AG20443 (cell line): ENCODE results near the gene OGA.

ENCODE experiments used
- DNase-seq: peaks from one replicate; pipeline ENCODE4 v3.0.0; 2012; ENCODE audit warnings: low spot score, mixed read lengths

The OGA gene

DNA sequence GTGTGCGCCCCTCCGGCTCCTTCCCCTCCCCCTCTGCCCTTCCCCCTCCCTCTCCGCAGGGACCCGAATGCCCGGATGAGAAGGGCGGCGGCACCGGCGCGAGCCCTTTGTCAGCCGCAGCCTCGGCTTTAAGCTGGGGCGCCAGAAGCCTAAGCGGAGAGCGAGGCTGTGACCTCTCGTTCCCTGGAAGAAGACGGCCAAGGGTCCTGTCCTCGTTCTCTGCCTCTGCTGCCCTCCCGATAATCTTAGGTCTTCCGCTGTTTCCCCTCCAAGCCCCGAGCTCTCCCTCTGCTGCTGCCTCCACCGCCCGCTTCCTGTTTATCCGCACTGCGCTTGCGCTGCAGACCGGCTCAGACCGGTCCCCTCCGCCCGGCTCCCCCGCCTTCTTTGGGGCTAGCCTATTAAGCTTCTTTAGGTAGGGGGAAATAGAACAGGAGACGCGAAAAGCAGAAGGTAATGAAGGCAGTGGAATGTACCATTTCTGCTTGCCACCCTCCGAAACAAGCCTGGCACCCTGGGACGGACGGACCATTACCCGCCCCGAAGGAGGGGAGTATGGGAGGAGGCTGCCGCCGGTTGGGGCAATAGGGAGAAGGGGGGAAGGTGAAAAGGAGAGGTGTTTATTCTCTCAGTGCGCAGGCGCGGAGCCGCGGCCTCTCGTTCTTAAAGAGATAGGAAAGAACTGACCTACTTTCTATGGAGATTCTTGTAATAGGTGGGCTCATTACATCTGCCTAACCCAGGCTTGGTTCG is at the start of gene OGA:
TSS of gene OGA (minus strand) at position 326 of the 753 bp plus-strand sequence. CDS start 422 bp downstream, outside the sequence.
- peak; percentile 97 for DNase-seq

DNA sequence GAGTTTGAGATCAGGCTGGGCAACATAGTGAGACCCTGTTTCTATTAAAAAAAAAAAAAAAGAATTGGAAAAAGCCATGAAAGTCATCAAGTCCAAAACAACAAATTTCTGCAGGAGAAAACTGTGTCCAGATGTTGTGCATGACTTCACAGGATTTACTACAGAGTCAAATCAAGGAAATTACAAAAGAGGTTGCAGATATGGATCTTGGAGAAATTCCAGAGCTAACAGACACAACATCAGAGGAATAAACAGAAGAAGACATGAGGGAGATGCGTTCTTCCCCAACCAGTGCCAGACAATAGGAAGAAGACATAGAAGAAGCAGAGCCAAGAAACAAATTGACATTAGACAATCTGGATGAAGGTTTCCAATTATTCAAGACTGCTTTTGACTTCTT is 49.7 kb upstream of the OGA start:
- no peak for DNase-seq

DNA sequence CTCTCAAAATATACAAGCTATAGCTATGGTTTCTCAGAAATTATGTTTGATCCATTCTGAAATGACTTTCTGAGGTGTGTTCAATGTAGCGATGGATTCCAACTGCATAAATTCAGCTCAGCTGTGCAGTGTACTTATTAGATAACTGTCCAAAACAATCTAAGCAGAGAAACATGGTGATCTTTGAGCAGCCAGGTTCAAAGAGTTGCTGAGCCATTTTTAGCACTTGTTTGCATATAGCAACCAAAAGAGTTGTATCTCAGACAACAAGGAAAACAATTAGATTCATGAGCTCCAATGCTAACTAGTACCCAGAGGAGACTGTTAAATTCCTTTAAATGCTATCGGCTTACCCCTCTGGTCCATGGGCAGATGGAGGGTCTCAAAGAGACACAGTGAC is 41.3 kb upstream of the OGA start:
- DNase-seq = no peak

GRCh38 chr10:101858723-101859500 is 40.7 kb upstream of the OGA start:
- no peak for DNase-seq

GRCh38 chr10:101857802-101858476 is 39.7 kb upstream of the OGA start:
- no peak for DNase-seq

- DNase-seq = peak; percentile 45
These were observed 38.4 kb upstream of the OGA start for GRCh38 chr10:101856626-101857025.

DNA sequence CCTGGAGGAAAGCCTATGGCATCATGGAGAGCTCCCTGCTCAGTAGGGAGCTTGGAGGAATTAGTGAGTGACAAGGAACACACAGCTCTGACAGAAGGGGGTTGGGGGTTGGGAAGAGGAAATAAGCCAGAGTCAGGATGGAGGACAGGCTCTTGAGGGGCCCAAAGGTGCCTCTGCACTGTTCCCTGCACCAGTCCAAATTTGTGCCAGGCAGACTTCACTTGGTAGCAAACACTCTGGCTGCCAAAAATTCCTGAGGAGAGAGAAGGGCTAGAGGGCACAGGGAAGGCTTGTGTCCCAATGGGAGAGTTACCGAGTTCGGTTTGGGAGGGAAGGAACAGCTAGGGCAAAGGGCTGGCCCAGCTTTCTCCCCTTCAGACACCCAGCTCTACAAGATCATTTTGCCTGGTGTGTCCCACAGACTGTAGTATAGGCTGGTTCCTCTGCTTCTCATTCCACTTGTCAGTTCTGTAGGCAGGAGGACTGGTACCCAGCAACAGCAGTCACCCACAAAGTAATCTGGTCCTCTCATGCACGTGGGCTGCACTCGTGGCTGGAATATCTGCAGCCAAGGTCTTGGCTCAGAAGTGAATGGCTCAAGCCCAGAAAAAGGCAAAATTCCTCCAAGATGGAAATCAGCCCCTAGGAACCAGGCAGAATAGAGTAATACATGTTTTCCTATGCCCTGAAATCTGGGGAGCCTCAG is 33.3 kb upstream of the OGA start:
- peak; percentile 43 for DNase-seq

- DNase-seq = no peak
These were observed 32.5 kb upstream of the OGA start for GRCh38 chr10:101850749-101851148.

DNA sequence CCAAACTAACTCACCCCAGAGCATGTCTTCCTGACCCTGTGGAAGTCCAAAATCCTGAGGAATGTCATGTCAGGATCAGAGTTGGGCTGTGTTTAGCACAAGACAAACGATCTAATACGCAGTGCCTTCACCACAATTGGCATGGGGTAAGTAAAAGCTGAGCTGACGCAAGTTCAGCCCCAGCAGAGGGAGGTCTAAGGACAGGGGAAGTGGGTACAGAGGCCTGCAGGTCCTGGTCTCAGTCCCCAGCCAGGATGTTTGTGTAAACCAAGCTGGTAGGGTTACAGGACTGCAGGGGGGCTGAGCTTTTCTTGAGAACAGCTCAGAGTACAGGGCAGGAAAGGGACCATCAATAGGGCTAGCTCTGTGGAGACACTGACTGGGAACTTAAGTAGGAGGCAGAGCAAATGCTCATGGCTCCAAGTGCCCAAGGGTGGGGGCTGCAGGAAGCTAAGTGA is 30.7 kb upstream of the OGA start:
- no peak for DNase-seq

GRCh38 chr10:101848408-101848807 is 30.2 kb upstream of the OGA start:
- DNase-seq = no peak

GRCh38 chr10:101845893-101846292 is 27.6 kb upstream of the OGA start:
- no peak for DNase-seq

- peak; percentile 38 for DNase-seq
These were observed 25.1 kb upstream of the OGA start, which contains the start of gene KCNIP2 for GRCh38 chr10:101843032-101844021. Gene KCNIP2 (minus strand): TSS chr10:101843800. CDS start chr10:101843568, 232 bp downstream.

DNA sequence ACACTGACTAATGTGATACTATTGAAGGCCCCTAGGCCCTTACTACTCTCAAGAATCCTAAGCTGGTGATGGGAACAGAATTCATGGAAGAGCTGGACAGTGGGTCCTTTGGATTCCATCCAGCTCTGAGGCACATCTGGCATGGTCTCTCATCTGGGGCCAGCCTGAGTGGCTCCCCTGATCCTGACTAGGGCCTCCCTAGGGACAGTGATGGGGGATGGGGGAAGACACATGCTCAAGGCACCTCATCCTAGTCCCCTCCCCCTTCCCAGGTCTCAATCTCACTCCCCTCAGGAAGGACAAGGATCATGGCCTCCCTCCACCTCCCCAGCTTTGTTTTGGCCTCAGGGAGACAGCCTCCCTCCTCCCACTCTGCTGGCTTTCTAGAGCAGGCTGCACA is 23.6 kb upstream of the OGA start:
- no peak for DNase-seq

GRCh38 chr10:101840741-101841453 is 22.7 kb upstream of the OGA start:
- peak; percentile 88 for DNase-seq

- DNase-seq = no peak
These were observed 21.9 kb upstream of the OGA start for GRCh38 chr10:101840102-101840684.

- DNase-seq = peak; percentile 82
These were observed 21.3 kb upstream of the OGA start for GRCh38 chr10:101839416-101840063.

GRCh38 chr10:101839002-101839401 is 20.8 kb upstream of the OGA start:
- no peak for DNase-seq

GRCh38 chr10:101838416-101838970 is 20.2 kb upstream of the OGA start:
- no peak for DNase-seq

DNA sequence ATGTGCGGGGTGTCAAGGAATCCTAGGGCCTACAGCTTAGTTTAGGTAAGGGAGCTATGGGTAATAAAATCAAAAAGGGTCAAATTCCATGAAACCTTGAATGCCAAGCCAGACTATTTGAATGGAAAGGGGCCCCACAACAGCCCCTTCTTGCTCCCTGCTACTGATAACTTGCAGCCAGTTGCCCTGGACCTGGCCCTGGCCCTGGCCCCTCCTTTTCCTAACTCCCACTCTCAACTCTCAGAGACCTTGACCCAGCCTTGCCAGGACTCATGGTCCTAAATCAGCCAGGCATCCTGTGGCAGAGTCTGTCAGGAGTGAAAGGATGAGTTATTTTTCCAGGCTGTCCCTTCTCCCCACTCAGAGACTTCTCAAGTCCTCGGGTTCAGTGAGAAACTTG is 19.5 kb upstream of the OGA start:
- no peak for DNase-seq
